Measurements from ENCODE around the gene NUP107.

NUP107 gene

GRCh38 chr12:68776976-68777610, 90.3 kb downstream of the NUP107 start:
- Histone ChIP-seq H3K27me3 (ENCODE audit: low read depth, low read length) (no peaks in the 10 kb centered on the region), H3K36me3 (replicated peaks; ENCODE audit: low read depth, low read length) (no peaks in the 10 kb centered on the region), H3K79me2 (ENCODE audit: low read length) (no peaks in the 10 kb centered on the region), H3K27ac (ENCODE audit: low read length) (no peak overlapping the region), H3K4me2 (ENCODE audit: low read length) (no peak overlapping the region), H4K20me1 (ENCODE audit: insufficient read depth, low read length) (no peaks in the 10 kb centered on the region), H2AFZ (ENCODE audit: low read depth, low read length) (no peak overlapping the region), H3K4me1 (ENCODE audit: low read length) (peaks cover 8% of the 10 kb centered on the region; the same call in 1 of the 2 replicates), H3K4me3 (ENCODE audit: low read length) (no peak overlapping the region), H3K9ac (ENCODE audit: low read length) (no peak overlapping the region), H3K9me3 (ENCODE audit: insufficient read depth, low read length) (no peaks in the 10 kb centered on the region)
- TF ChIP-seq EZH2phosphoT487 (IDR thresholded peaks at IDR 0.05; ENCODE audit: low read depth): no peak
- TF ChIP-seq CTCF (IDR thresholded peaks at IDR 0.05; ENCODE audit: low read depth, low read length): no peak

- Histone ChIP-seq H3K4me1 (ENCODE audit: low read length) (no peaks in the 10 kb centered on the region), H4K20me1 (ENCODE audit: insufficient read depth, low read length) (no peaks in the 10 kb centered on the region)
- no peak for TF ChIP-seq EZH2phosphoT487 (IDR thresholded peaks at IDR 0.05; ENCODE audit: low read depth)
- TF ChIP-seq CTCF (IDR thresholded peaks at IDR 0.05; ENCODE audit: low read depth, low read length): no peak
Measured at GRCh38 chr12:68779280-68779679, 92.5 kb downstream of the NUP107 start.

GRCh38 chr12:68780731-68781130, 94.0 kb downstream of the NUP107 start:
- Histone ChIP-seq H3K4me1 (ENCODE audit: low read length) (peaks cover 7% of the 10 kb centered on the region), H3K9ac (ENCODE audit: low read length) (no peak overlapping the region)

More at GRCh38 chr12:68779280-68779679, 92.5 kb downstream of the NUP107 start:
- no peak overlapping the region for H2AFZ ChIP-seq (ENCODE audit: low read depth, low read length)
- no peaks in the 10 kb centered on the region for H3K36me3 ChIP-seq (replicated peaks; ENCODE audit: low read depth, low read length)
- H3K4me2 ChIP-seq (ENCODE audit: low read length): no peak overlapping the region
- no peaks in the 10 kb centered on the region for H3K79me2 ChIP-seq (ENCODE audit: low read length)
- H3K4me3 ChIP-seq (ENCODE audit: low read length): no peak overlapping the region
- no peak overlapping the region for H3K9ac ChIP-seq (ENCODE audit: low read length)
- no peaks in the 10 kb centered on the region for H3K9me3 ChIP-seq (ENCODE audit: insufficient read depth, low read length)
- H3K27ac ChIP-seq (ENCODE audit: low read length): no peak overlapping the region
- no peaks in the 10 kb centered on the region for H3K27me3 ChIP-seq (ENCODE audit: low read depth, low read length)

GRCh38 chr12:68781728-68782127, 95.0 kb downstream of the NUP107 start:
- H2AFZ ChIP-seq (ENCODE audit: low read depth, low read length): no peak overlapping the region
- H3K36me3 ChIP-seq (replicated peaks; ENCODE audit: low read depth, low read length): no peaks in the 10 kb centered on the region
- no peaks in the 10 kb centered on the region for H4K20me1 ChIP-seq (ENCODE audit: insufficient read depth, low read length)
- H3K27ac ChIP-seq (ENCODE audit: low read length): no peak overlapping the region
- no peak overlapping the region for H3K9ac ChIP-seq (ENCODE audit: low read length)
- H3K9me3 ChIP-seq (ENCODE audit: insufficient read depth, low read length): no peaks in the 10 kb centered on the region
- peaks cover 11% of the 10 kb centered on the region for H3K4me1 ChIP-seq (ENCODE audit: low read length)
- H3K79me2 ChIP-seq (ENCODE audit: low read length): no peaks in the 10 kb centered on the region
- no peak overlapping the region for H3K4me3 ChIP-seq (ENCODE audit: low read length)
- H3K4me2 ChIP-seq (ENCODE audit: low read length): no peak overlapping the region
- H3K27me3 ChIP-seq (ENCODE audit: low read depth, low read length): no peaks in the 10 kb centered on the region
- TF ChIP-seq EZH2phosphoT487 (IDR thresholded peaks at IDR 0.05; ENCODE audit: low read depth) (no peak), CTCF (IDR thresholded peaks at IDR 0.05; ENCODE audit: low read depth, low read length) (no peak)

More at GRCh38 chr12:68780731-68781130, 94.0 kb downstream of the NUP107 start:
- TF ChIP-seq CTCF (IDR thresholded peaks at IDR 0.05; ENCODE audit: low read depth, low read length) (no peak), EZH2phosphoT487 (IDR thresholded peaks at IDR 0.05; ENCODE audit: low read depth) (no peak)
- Histone ChIP-seq H4K20me1 (ENCODE audit: insufficient read depth, low read length) (no peaks in the 10 kb centered on the region), H3K4me3 (ENCODE audit: low read length) (no peak overlapping the region), H3K9me3 (ENCODE audit: insufficient read depth, low read length) (no peaks in the 10 kb centered on the region), H3K36me3 (replicated peaks; ENCODE audit: low read depth, low read length) (no peaks in the 10 kb centered on the region), H3K27ac (ENCODE audit: low read length) (no peak overlapping the region), H3K4me2 (ENCODE audit: low read length) (no peak overlapping the region), H3K79me2 (ENCODE audit: low read length) (no peaks in the 10 kb centered on the region), H3K27me3 (ENCODE audit: low read depth, low read length) (no peaks in the 10 kb centered on the region), H2AFZ (ENCODE audit: low read depth, low read length) (no peak overlapping the region)
